Activated naive CD4-positive, alpha-beta T cell treated with anti-CD3 and anti-CD28 coated beads, Interleukin-2, amount 50 U/mL, for 72 hours (primary cell): ENCODE results near the gene SLC2A5. TPM values are rescaled to one million over a fixed set of nuclear protein-coding genes. Genes with fewer than 3 reads are reported as not detected.
A peak's percentile ranks its signal among the peaks of the same experiment; 100 is the strongest.

ENCODE experiments used
- ATAC-seq, 2 donors: fragments of 150-1000 bp; cut with Tn5 transposase; 2 replicates each; pipeline ENCODE4 v1.10.0; 2021; ENCODE audit warnings: mild to moderate bottlenecking in 2 of 2, moderate library complexity in 2 of 2
- DNase-seq, 2 donors: peaks; one replicate each; pipeline ENCODE4 v3.0.0; 2021 to 2022; ENCODE audit warnings: low spot score in 2 of 2
- H3K27ac Mint-ChIP-seq, 2 donors: one replicate each; pipeline ENCODE4 v1.8.0; 2022; ENCODE audit warnings: mild to moderate bottlenecking in 2 of 2, mixed read lengths in 2 of 2
- H3K36me3 Mint-ChIP-seq, 2 donors: one replicate each; pipeline ENCODE4 v1.8.0; 2022; ENCODE audit warnings: mixed read lengths in 2 of 2
- H3K9me3 Mint-ChIP-seq, 2 donors: one replicate each; pipeline ENCODE4 v1.8.0; 2022; ENCODE audit warnings: mixed read lengths in 2 of 2
- total RNA-seq, 2 donors: library from RNA; stranded (reverse); gene quantifications; one replicate each; pipeline ENCODE4 v1.2.3, GENCODE V29; 2022

Gene SLC2A5
- not detected for total RNA-seq

- ATAC-seq: no peak
- no peak for DNase-seq
- Mint-ChIP-seq H3K27ac (peak within 1 kb of the TSS; percentile 14 to 25), H3K36me3 (no peaks in the 10 kb centered on the region), H3K9me3 (no peaks in the 10 kb centered on the region)
Measured at GRCh38 chr1:9069326-9070100, at the start of gene SLC2A5. Gene SLC2A5 (minus strand): TSS chr1:9069635. CDS start chr1:9069536, 99 bp downstream.

GRCh38 chr1:9118186-9118585 is 48.8 kb upstream of the SLC2A5 start:
- no peaks in the 10 kb centered on the region for H3K9me3 Mint-ChIP-seq
- H3K27ac Mint-ChIP-seq: no peak overlapping the region
- no peaks in the 10 kb centered on the region for H3K36me3 Mint-ChIP-seq
- ATAC-seq: no peak
- DNase-seq: no peak

GRCh38 chr1:9115351-9116205 is 46.1 kb upstream of the SLC2A5 start:
- H3K9me3 Mint-ChIP-seq: no peaks in the 10 kb centered on the region
- ATAC-seq (no peak), DNase-seq (no peak)
- H3K27ac Mint-ChIP-seq: no peak overlapping the region
- H3K36me3 Mint-ChIP-seq: no peaks in the 10 kb centered on the region

- Mint-ChIP-seq H3K27ac (peak overlapping the region in 1 of 2 donors; percentile 77), H3K36me3 (no peaks in the 10 kb centered on the region), H3K9me3 (no peaks in the 10 kb centered on the region)
- peak in 1 of 2 donors; percentile 27 for DNase-seq
- peak; percentile 43 to 65 for ATAC-seq
Measured at GRCh38 chr1:9112961-9113880, 43.8 kb upstream of the SLC2A5 start.

GRCh38 chr1:9111957-9112356 is 42.5 kb upstream of the SLC2A5 start:
- Mint-ChIP-seq H3K36me3 (no peaks in the 10 kb centered on the region), H3K9me3 (no peaks in the 10 kb centered on the region), H3K27ac (peak overlapping the region; percentile 19 to 92)
- DNase-seq: peak in 1 of 2 donors; percentile 41
- ATAC-seq: peak; percentile 73 to 84

- Mint-ChIP-seq H3K36me3 (no peaks in the 10 kb centered on the region), H3K9me3 (no peaks in the 10 kb centered on the region), H3K27ac (peak overlapping the region; percentile 19 to 29)
- DNase-seq (no peak), ATAC-seq (no peak)
Measured at GRCh38 chr1:9111357-9111691, 41.9 kb upstream of the SLC2A5 start.

- ATAC-seq (peak; percentile 53 to 77), DNase-seq (peak; percentile 76 to 93)
- no peaks in the 10 kb centered on the region for H3K9me3 Mint-ChIP-seq
- no peaks in the 10 kb centered on the region for H3K36me3 Mint-ChIP-seq
- H3K27ac Mint-ChIP-seq: peak overlapping the region in 1 of 2 donors; percentile 19
Measured at GRCh38 chr1:9110669-9111356, 41.4 kb upstream of the SLC2A5 start.

- DNase-seq (no peak), ATAC-seq (no peak)
- H3K36me3 Mint-ChIP-seq: no peaks in the 10 kb centered on the region
- H3K9me3 Mint-ChIP-seq: no peaks in the 10 kb centered on the region
- H3K27ac Mint-ChIP-seq: peak overlapping the region in 1 of 2 donors; percentile 87
Measured at GRCh38 chr1:9108056-9108665, 38.7 kb upstream of the SLC2A5 start.

- ATAC-seq (no peak), DNase-seq (no peak)
- Mint-ChIP-seq H3K27ac (peak overlapping the region in 1 of 2 donors; percentile 49), H3K9me3 (no peaks in the 10 kb centered on the region), H3K36me3 (no peaks in the 10 kb centered on the region)
Measured at GRCh38 chr1:9107136-9107535, 37.7 kb upstream of the SLC2A5 start.

- DNase-seq (no peak), ATAC-seq (no peak)
- H3K27ac Mint-ChIP-seq: no peak overlapping the region
- H3K36me3 Mint-ChIP-seq: no peaks in the 10 kb centered on the region
- H3K9me3 Mint-ChIP-seq: no peaks in the 10 kb centered on the region
Measured at GRCh38 chr1:9106286-9106685, 36.9 kb upstream of the SLC2A5 start.

- no peak overlapping the region for H3K27ac Mint-ChIP-seq
- DNase-seq (no peak), ATAC-seq (no peak)
- no peaks in the 10 kb centered on the region for H3K36me3 Mint-ChIP-seq
- H3K9me3 Mint-ChIP-seq: no peaks in the 10 kb centered on the region
Measured at GRCh38 chr1:9105336-9105867, 36.0 kb upstream of the SLC2A5 start.

GRCh38 chr1:9101510-9102146 is 32.2 kb upstream of the SLC2A5 start:
- Mint-ChIP-seq H3K36me3 (no peaks in the 10 kb centered on the region), H3K27ac (no peak overlapping the region), H3K9me3 (no peaks in the 10 kb centered on the region)
- peak; percentile 61 to 63 for ATAC-seq
- DNase-seq: no peak

- ATAC-seq (no peak), DNase-seq (no peak)
- Mint-ChIP-seq H3K27ac (no peak overlapping the region), H3K9me3 (no peaks in the 10 kb centered on the region), H3K36me3 (no peaks in the 10 kb centered on the region)
Measured at GRCh38 chr1:9100471-9101043, 31.1 kb upstream of the SLC2A5 start.

GRCh38 chr1:9099555-9099954 is 30.1 kb upstream of the SLC2A5 start:
- Mint-ChIP-seq H3K27ac (no peak overlapping the region), H3K9me3 (no peaks in the 10 kb centered on the region), H3K36me3 (no peaks in the 10 kb centered on the region)
- ATAC-seq (no peak), DNase-seq (no peak)
